ENCODE results near the gene PHF21A.

The PHF21A gene

DNA sequence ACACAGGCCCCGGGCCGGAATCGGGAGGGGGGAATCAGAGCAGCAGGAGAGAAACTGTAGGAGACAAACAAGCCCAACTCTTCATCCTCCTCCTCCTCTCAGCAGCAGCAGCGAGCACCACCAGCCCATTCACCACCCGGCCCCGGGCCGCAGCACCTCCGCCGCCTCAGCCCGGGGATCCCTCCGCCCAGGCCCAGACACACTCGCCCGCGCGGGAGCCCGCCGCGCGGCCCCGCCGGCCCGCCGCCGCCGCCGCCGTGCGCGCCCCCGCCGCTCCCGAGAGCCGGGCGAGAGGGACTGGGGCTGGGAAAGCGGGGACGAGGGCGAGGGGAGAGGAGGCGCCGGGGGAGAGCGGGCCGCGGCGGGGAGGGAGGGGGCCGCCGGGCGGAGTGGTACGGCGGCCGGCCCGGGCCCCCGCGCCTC lies at the start of gene PHF21A:
PHF21A (minus strand) TSS at position 154 of the 423 bp plus-strand sequence. CDS start 37,235 bp downstream, outside the sequence.
- DNase-seq, result peak; percentile 92

- no peak for DNase-seq
Observed at GRCh38 chr11:46170797-46171196, 49.5 kb upstream of the PHF21A start.

GRCh38 chr11:46162700-46163099 lies 41.4 kb upstream of the PHF21A start:
- no peak for DNase-seq

DNA sequence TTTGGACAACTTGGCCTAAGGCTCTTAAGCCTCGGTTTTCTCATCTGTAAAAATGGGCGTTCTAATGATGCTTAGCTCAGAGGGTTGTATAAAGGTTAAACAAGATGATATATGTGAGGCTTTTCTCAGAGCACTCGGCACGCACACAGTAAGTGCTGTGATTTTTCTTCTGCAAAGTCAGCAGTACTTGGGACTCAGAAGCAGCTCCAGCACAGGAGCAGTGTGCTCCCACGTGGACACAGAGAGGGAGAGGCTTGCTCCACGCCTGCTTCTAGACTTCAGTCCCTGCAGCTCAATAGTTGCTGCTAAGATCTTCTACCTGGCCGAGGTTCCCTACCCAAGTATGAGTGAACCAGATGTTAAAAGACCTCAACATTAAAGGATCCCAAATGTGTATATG lies 39.9 kb upstream of the PHF21A start:
- no peak for DNase-seq

GRCh38 chr11:46160100-46160499 lies 38.8 kb upstream of the PHF21A start:
- no peak for DNase-seq

GRCh38 chr11:46159680-46160079 lies 38.4 kb upstream of the PHF21A start:
- DNase-seq, result peak; percentile 13

DNA sequence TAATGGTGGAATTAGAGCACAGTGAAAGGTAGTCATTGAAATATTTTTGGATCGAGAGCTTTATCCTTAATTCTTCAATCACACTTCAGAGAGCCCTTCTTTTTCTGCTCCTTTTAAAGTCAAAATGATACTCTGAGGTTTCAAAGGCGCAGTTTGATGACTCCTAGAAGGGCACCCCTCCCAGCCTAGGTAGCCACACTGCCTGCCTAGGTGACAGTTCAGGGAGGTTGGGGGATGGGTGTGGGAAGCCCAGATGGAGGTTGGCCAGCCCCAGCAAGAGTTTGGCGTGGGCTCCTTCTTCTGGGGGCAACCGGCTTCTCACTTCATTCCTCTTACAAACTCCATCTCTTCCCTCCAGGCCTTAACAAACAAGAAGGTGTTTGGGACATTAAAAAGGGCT lies 28.6 kb upstream of the PHF21A start:
- DNase-seq, result no peak

GRCh38 chr11:46149342-46149741 lies 28.1 kb upstream of the PHF21A start:
- no peak for DNase-seq

DNA sequence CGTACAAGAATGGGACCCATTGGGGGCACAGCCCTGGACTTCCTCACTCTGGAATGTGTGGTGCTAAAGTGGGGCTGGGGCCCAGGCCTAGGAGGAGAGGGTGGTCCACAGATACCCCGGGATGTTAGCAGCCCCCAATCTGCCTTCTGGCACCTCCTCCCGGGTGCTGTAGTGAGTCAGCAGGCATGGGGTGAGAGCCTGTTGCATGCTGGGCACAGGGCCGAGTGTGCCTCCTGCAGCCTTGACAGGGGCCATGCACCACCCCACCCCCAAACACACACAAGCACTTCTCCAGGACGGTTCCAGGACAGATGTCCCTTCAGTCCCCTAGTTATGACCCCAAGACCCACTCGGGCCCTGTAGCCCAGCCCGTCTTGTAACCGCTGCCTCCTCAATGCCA lies 23.5 kb upstream of the PHF21A start:
- DNase-seq, result no peak

DNA sequence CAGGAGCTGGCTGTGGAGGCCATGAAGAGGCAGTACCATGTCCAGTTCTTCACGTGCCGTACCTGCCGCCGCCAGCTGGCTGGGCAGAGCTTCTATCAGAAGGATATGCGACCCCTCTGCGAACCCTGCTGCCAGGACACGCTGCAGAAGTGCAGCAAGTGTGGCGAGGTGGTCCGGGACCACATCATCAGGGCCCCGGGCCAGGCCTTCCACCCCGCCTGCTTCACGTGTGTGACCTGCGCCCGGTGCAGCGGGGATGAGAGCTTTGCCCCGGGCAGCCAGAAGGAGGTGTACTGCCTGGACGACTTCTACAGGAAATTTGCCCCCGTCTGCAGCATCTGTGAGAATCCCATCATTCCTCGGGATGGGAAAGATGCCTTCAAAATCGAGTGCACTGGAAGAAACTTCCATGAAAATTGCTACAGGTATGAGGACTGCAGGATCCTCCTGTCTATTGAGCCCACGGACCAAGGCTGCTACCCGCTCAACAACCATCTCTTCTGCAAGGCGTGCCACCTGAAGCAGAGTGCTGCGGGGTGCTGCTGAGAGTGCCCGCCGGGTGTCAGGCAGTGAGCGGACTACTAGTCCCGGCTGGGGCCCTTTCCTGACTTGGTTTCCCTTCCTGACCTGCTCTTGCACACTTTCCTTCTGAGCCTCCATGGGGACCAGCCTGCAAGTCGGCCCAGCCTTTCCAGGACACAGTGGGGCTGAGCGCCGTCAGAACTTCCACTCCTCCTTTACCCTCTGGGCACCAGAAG lies 22.0 kb upstream of the PHF21A start:
- DNase-seq, result no peak

- DNase-seq, result no peak
Observed at GRCh38 chr11:46142561-46142960, 21.3 kb upstream of the PHF21A start.

GRCh38 chr11:46141597-46141996 lies 20.3 kb upstream of the PHF21A start:
- DNase-seq, result no peak

DNA sequence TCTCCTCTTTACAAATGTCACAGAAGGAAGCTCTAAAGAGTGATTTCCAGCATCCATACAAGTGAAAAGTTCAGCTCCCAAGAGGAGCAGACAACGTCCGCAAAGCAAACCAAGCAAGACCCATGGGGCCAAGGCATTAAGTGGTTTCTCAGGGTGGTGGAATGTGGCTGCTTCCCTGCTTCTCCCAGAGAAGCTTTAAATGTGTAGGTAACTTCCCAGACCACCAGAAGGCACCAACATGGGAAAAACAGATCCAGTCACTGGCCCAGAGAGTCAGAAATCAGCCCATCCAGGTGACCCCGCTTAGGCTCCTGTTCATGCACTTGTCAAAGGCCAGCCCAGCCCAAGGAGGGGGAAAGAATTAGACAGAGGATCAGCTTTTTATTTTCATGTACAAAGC lies 13.3 kb upstream of the PHF21A start:
- DNase-seq, result no peak

GRCh38 chr11:46134061-46134460 lies 12.8 kb upstream of the PHF21A start:
- no peak for DNase-seq

DNA sequence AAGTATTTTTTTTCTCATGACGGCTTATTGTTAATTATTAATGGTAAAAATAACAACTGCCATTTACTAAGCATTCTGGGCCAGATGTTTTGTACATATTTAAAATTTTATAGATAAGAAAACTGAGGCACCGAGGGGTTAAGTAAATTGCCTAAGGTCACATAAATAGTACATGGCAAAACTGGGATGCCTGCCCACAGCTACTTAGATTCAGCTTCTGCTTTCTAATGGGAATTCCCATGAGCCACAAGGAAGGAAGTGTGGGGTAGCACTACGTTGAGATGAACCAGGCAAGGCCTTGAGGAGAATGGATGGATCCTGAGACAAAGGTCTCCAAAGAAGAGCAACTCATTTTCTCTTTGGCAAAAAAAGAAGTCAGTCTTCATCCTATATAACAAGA lies 11.9 kb upstream of the PHF21A start:
- DNase-seq, result no peak

DNA sequence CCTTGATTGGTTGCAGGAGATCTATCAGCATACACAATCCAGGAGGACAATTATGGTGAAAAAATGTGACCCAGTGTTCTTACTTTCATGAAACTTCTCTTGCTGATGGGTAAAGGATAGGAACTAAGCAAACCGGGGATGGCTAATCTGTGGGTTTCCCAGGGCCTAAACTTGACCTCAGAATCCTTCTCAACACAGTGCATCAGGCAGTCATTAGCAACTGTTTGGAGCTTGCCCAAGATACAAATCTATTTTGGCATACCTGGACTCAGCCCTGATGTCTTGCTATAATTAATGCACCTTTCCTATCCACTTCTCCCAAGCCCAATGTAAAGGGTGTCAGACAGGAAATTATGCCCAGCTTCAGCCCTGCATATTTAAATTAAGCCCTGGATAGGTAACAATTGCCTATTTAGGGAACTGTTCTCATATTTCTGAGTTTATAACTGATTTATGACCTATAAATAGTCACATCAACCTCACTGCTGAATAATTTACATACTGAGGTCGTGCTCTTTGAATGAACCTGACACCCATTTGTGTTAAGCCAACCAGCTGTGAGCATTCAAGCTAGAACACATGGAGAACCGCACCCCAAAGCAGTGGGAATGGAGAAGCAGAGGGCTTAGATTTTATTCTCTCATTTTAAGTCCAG lies 9.2 kb upstream of the PHF21A start:
- DNase-seq, result no peak

- no peak for DNase-seq
Observed at GRCh38 chr11:46129133-46129532, 7.9 kb upstream of the PHF21A start.

DNA sequence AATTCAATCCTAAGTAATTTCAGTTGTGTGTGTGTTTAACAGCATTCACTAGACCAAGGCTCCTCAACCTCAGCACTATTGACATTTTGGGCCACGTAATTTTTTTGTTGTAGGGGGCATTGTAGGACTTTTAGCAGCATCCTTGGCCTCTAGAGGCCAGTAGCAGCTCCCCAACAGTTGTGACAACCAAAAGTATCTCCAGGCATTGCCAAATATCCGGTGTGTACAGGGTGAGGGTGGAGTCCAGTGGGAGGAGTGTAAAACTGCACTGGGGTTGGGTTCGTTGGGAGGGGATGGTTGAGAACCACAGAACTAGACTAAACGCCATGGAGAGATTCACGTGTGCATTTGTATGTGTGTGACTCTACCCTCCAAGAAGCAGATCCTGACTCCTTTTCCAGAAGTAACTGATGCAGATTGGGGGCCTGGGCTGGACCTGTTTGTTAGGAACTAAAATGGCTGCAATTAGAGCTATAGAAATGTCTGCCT lies 5.9 kb upstream of the PHF21A start:
- peak; percentile 95 for DNase-seq

- DNase-seq, result no peak
Observed at GRCh38 chr11:46125284-46125683, 4.0 kb upstream of the PHF21A start.

- DNase-seq, result peak; percentile 16
Observed at GRCh38 chr11:46122945-46123715, 1.9 kb upstream of the PHF21A start.

DNA sequence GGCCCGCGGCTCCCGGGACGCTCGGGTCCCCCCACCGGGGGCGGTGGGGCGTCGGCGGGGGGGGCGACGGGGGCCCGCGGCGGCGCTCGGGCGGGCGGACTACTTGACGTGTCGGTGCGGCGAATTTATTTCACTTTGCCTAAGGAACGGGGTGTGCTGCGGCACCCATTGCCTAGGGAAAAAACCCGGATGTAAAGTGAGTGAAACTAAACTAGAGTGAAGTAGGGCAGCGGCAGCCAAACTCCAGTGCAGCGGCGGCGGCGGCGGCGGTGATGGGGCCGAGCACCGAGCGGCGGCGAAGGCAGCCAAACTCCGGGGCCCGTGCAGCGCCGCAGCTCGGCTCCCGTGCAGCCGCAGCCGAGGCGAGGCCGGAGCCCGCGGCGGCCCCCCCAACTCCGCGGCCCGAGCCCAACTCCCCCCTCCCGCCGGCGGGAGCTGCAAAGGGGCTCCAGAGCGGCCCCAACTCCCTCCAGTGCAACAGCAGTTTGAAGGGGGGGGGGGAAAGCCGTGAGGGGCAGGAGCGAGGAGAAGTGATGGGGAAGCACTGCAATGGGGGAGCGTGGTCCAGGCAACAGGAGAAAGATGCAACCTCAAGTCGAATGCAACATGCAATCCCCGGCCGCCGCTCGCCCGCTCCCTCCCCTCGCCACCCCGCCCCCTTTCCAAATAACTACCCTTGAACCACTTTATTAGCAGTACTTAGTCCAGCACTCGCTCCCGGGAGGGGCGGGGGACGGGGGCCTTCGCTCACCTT lies 647 bp upstream of the PHF21A start:
- peak; percentile 94 for DNase-seq

- peak; percentile 71 for DNase-seq
Observed at GRCh38 chr11:46120346-46121300, 631 bp downstream of the PHF21A start.

All from hematopoietic multipotent progenitor cell treated with erythropoietin and hydrocortisone succinate and interleukin-3 and kit ligand, for 6 days (in vitro differentiated cells).